Measurements from ENCODE around the gene SMTNL2.

GRCh38 chr17:4536259-4536741 lies 48.0 kb upstream of the SMTNL2 start:
- TF ChIP-seq POLR2A (IDR thresholded peaks at IDR 0.05) (no peak), CTCF (IDR thresholded peaks at IDR 0.05) (no peak)
